GM12874 (cell line): ENCODE measurements around the gene IMPA2.
A peak's percentile ranks its signal among the peaks of the same experiment; 100 is the strongest.

Experiments used
- TF ChIP-seq, protein P1 (sequence below): IDR thresholded peaks from 2 replicates; pipeline ENCODE4 v1.5.1; 2011; ENCODE audit warnings: low read depth, mild to moderate bottlenecking, control low read depth, low read length, moderate library complexity; ENCODE audit not compliant: insufficient read depth

IMPA2 gene

DNA sequence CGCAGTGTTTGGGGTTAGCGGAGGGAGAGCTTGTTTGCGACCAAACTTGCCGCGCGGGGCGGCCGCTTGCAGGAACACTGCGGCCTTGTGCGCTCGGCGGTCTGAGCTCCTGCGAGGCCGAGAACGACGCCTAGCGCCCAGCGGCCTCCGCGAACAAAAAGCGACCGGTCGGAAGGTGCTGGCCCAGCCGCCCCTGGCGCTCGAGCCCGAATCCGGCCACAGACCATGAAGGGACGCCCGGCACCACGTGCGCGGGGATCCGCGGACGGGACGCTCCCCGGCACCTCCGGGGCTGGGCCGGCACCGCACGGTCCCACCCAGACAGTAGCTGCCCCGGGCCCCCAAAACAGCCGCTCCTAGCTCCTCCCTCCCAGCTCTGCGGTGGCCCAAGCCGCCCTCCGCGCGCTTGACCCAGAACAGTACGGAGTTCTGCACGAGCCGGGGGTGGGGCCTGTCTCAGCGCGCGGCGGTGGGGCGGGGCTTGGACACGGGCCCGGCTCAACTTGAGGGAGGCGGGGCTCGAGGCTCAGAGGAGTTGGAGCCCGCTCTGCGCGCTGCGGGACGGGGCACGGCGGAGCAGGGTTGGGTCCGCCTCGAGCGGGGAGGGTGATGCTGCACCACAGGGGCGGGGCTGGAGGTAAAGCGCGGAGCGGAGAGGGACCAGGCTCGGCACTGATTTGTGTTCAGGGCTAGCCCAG is 664 bp upstream of the IMPA2 start:
- TF ChIP-seq, protein P1, sequence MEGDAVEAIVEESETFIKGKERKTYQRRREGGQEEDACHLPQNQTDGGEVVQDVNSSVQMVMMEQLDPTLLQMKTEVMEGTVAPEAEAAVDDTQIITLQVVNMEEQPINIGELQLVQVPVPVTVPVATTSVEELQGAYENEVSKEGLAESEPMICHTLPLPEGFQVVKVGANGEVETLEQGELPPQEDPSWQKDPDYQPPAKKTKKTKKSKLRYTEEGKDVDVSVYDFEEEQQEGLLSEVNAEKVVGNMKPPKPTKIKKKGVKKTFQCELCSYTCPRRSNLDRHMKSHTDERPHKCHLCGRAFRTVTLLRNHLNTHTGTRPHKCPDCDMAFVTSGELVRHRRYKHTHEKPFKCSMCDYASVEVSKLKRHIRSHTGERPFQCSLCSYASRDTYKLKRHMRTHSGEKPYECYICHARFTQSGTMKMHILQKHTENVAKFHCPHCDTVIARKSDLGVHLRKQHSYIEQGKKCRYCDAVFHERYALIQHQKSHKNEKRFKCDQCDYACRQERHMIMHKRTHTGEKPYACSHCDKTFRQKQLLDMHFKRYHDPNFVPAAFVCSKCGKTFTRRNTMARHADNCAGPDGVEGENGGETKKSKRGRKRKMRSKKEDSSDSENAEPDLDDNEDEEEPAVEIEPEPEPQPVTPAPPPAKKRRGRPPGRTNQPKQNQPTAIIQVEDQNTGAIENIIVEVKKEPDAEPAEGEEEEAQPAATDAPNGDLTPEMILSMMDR = peak; percentile 14; the same call in 1 of the 2 replicates

DNA sequence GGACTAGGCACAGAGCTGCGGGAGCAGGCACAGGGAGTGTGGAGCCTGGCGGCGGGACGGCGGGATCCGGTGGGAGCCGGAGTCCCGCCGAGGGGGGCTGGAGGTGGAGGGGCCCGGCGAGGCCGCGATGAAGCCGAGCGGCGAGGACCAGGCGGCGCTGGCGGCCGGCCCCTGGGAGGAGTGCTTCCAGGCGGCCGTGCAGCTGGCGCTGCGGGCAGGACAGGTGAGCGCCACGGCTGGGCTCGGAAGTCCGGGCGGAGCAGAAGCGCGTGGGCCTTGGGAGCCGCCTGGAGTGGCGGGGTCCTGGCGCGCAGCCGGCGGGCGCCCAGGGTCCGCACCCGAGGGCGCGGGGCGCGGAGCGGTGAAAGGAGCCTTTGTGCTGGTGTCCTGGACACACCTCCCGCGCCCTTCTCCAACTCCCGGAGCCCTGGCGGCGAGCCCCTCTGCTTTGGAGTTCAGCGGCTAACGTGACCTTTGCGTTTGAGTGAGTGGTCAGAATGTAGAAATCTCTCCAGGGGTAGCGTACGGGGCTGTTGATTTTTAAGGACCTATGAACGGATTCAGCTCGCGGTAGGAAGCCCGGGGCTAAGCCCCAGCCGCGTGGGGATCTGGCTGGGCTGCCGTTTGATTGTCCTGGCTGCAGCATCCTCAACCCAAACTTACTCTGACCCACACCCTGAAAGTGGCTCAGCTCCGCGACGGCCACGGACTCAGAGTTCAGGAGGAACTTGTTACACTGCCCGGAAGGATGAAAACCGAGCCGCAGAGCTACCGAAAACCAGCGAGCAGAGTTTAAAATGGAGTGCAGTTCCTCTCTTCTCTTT is 448 bp downstream of the IMPA2 start:
- TF ChIP-seq, protein P1 = no peak

DNA sequence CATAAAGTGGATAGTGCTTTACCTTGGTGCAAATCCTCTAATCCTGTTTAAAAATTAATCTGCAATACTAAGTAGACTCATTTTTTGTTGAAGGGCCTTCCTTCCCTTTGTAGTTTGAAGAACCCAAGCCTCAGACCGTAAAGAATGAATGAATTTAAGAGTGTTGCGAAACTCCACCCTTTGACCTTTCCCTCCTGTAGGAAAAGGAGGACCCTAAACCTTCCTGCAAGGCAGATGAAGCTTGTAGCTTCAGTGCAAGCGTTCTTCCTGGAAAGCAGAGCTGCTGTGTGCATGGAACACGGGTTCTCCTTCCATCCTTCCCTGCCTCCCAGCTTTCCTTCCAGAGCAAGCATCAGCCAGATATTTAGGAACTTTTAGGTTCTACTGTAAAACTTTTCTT is 1.7 kb downstream of the IMPA2 start:
- TF ChIP-seq, protein P1 = no peak

DNA sequence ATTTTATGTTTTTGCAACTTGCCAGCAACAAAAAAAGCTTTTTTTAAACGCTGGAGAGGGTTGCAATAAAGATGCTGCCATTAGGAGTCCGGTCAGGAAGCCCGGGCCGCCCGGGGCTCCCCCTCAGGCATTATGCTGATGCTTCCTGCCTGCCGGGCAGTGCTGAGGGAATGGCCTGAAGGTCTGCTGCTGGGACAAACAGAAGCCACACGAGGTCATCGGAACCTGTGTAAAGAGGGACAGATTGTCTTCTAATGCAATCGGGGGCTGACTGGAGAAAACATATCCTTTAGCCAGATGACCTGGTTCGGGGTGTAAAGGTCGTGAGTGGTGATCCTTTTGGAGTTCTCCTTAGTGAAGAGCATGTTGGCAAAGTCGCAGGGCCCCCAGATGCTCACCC is 2.3 kb downstream of the IMPA2 start:
- TF ChIP-seq, protein P1 = no peak

DNA sequence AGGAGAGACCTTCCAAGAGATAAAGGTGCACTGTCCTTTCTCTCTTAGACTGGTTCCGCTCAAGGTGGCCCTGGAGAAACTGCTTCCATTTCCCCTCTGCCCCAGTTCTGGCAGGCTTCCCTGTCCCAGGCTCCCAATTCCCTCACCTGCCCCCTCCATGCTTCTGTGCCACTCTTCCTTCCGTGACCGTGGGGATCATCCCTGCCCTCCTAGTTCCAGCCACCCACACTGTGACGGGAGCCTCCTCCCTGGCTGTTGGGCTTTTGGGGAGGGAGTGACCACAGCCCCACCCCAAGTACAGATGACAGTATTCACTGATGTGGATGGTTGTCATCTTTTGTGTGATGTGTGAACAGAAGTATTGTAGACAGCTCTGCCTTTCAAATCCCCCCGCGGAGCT is 2.8 kb downstream of the IMPA2 start:
- TF ChIP-seq, protein P1 = no peak

DNA sequence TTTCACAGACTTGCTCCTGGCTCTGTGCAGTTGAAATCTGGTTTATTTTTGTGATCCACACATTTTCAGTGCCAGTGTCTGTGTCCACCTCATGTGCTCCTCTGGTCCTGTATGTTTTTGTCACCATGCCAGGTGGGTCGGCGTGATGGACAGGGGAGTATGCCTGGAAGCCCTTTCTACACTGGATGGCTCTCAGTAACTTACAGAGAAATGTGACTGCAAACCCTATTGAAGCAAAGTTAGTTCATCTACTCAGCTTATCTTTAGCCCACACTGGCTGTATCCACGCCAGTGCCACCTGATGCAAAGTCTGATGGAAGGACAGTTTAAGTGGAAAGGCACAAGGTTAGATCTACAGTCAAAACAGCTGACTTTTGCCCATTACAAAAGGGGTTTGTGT is 4.3 kb downstream of the IMPA2 start:
- TF ChIP-seq, protein P1 = no peak

DNA sequence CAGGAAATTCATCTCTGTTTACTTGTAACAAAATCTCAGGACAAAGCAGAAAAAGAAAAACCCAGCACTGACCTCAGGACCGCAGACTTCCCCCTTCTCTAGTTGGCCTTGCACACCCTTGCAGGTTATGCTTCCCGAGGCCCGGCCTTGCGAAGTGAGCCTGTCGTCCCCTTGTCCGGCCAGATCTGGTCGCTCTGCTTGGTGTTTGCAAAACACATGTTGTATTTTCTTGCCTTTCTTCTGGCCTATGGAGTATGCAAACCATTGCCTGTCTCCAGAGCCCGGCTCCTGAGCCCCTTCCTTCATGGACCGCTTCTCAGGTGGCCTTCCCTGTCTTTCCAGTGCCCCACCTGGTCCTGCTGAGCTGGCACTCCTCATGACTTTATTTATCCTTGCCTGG is 4.8 kb downstream of the IMPA2 start:
- TF ChIP-seq, protein P1 = no peak
